ENCODE data around the gene FAM83E.
A peak's percentile ranks its signal among the peaks of the same experiment; 100 is the strongest.

The FAM83E gene

GRCh38 chr19:48614436-48615230, at the start of gene FAM83E:
Gene FAM83E (minus strand): TSS chr19:48615076. CDS start chr19:48613372, 1,704 bp downstream.
- peak; percentile 44 for DNase-seq (ENCODE audit: low read depth)
- TF ChIP-seq, protein P1, sequence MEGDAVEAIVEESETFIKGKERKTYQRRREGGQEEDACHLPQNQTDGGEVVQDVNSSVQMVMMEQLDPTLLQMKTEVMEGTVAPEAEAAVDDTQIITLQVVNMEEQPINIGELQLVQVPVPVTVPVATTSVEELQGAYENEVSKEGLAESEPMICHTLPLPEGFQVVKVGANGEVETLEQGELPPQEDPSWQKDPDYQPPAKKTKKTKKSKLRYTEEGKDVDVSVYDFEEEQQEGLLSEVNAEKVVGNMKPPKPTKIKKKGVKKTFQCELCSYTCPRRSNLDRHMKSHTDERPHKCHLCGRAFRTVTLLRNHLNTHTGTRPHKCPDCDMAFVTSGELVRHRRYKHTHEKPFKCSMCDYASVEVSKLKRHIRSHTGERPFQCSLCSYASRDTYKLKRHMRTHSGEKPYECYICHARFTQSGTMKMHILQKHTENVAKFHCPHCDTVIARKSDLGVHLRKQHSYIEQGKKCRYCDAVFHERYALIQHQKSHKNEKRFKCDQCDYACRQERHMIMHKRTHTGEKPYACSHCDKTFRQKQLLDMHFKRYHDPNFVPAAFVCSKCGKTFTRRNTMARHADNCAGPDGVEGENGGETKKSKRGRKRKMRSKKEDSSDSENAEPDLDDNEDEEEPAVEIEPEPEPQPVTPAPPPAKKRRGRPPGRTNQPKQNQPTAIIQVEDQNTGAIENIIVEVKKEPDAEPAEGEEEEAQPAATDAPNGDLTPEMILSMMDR (IDR thresholded peaks at IDR 0.05; ENCODE audit: insufficient read depth, low read depth, low read length, missing control alignments): no peak
- H3K4me3 ChIP-seq (ENCODE audit: low read depth, low read length): no peak within 1 kb of the TSS

- DNase-seq (ENCODE audit: low read depth): no peak
- TF ChIP-seq, protein P1 (IDR thresholded peaks at IDR 0.05; ENCODE audit: insufficient read depth, low read depth, low read length, missing control alignments): no peak
- H3K4me3 ChIP-seq (ENCODE audit: low read depth, low read length): no peak overlapping the region
These were observed 49.6 kb upstream of the FAM83E start for GRCh38 chr19:48664476-48664875.

GRCh38 chr19:48663667-48664066, 48.8 kb upstream of the FAM83E start:
- TF ChIP-seq, protein P1 (IDR thresholded peaks at IDR 0.05; ENCODE audit: insufficient read depth, low read depth, low read length, missing control alignments): no peak
- no peak overlapping the region for H3K4me3 ChIP-seq (ENCODE audit: low read depth, low read length)
- no peak for DNase-seq (ENCODE audit: low read depth)

DNA sequence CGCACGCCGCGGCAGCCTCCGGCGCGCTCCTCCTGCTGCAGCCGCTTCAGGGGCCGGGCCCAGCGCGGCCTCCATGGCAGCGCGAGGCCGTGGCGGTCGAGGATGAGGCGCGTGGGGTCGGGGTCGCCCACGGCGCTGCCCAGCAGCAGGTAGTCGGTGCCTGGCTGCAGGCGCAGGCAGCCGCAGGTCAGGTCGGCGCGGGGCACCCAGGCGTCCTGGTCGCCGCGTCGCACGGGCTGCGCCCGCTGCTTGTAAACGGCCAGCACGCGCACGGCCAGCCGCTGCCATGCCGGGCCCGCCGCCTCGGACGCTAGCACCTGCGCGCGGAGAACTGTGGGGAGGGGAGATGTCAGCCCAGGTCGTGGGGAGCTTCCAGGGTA, 46.8 kb upstream of the FAM83E start:
- no peak overlapping the region for H3K4me3 ChIP-seq (ENCODE audit: low read depth, low read length)
- no peak for DNase-seq (ENCODE audit: low read depth)
- TF ChIP-seq, protein P1 (IDR thresholded peaks at IDR 0.05; ENCODE audit: insufficient read depth, low read depth, low read length, missing control alignments): no peak

DNA sequence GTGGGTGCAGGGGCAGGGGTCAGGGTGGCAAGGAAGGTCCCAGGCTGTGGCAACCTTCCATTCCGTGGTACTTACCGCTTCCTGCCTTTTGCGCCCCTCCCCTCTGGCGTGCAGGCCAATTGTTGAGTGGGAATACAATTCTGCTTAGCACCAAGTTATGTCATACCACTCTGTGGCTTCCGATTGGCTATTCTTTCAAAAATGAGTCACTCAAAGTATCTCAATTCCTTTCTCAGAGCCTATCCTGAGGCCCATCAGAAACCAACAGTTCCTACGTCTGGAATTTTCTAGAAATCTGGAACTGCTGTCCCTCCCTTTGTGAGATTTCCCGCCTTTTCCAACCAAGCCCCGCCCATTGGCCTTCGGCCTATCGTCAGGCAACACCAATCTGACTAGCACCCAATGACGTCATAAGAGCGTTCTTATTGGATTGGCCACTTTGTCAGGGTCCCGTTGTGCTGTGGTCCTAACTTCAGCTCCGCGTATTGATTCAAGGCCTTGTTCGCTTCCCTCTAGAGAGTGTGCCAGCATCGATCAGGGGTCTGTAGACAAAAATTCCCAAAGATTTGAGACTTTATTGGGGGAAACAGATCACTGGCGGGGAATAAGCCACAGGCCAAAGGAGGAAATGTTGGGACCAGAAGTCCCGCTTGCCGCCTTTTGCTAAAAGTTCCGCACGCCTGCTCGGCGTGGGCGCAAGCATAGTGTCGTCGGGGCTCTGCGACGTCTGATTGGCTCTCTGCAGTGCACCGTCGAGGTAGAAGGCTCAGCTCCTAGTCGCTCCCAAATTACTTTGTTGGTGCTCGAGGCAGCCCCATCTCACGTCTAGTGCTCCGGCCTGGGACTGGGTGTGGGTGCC, 46.2 kb upstream of the FAM83E start:
- H3K4me3 ChIP-seq (ENCODE audit: low read depth, low read length): peak overlapping the region; percentile 28
- TF ChIP-seq, protein P1 (IDR thresholded peaks at IDR 0.05; ENCODE audit: insufficient read depth, low read depth, low read length, missing control alignments): no peak
- peak; percentile 94 for DNase-seq (ENCODE audit: low read depth)

DNA sequence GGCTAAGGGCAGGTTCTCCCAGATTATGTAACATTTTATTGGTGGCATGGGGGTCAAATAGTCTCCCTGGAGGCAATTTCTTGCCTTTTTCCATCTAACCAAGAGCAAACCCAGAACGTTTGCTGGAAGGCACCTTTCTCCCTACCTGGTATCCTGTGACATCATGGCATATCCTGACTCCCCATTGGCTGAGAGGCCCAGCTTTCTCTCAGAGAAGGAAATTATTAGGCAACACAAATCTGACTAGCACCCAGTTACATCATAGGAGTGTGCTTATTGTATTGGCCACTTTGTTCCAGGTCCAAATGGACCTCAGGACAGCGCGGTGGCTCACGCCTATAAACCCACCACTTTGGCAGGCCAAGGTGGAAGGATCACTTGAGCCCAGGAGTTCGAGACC, 44.9 kb upstream of the FAM83E start:
- DNase-seq (ENCODE audit: low read depth): peak; percentile 60
- TF ChIP-seq, protein P1 (IDR thresholded peaks at IDR 0.05; ENCODE audit: insufficient read depth, low read depth, low read length, missing control alignments): no peak
- H3K4me3 ChIP-seq (ENCODE audit: low read depth, low read length): no peak overlapping the region

All from GM12865 (cell line).